Fibroblast of mammary gland (primary cell): Measurements from ENCODE around the gene HES4.
A peak's percentile ranks its signal among the peaks of the same experiment; 100 is the strongest.
"Not testable (repeated sequence)": the region's sequence is repeated elsewhere in the genome, so short reads cannot be mapped to it uniquely, and the experiment has no call there.

Experiments
- DNase-seq: peaks from one replicate; pipeline ENCODE4 v3.0.0-alpha.2; 2010; ENCODE audit warnings: low read depth
- H3K4me3 ChIP-seq: 2 replicates; pipeline ENCODE4 v1.5.1; 2011; ENCODE audit warnings: low read depth, mild to moderate bottlenecking, low read length, moderate library complexity; ENCODE audit not compliant: control insufficient read depth
- CTCF ChIP-seq: conservative IDR thresholded peaks from 2 replicates; pipeline ENCODE4 v1.5.1; 2011; ENCODE audit warnings: low read depth, low read length, inconsistent platforms; ENCODE audit not compliant: control insufficient read depth, insufficient read depth

Gene HES4

GRCh38 chr1:1034439-1034781 lies 34.5 kb upstream of the HES4 start:
- TF ChIP-seq CTCF = no peak
- no peak overlapping the region for H3K4me3 ChIP-seq
- DNase-seq = no peak

GRCh38 chr1:1033731-1034438 lies 34.0 kb upstream of the HES4 start:
- no peak for TF ChIP-seq CTCF
- DNase-seq = no peak
- H3K4me3 ChIP-seq = no peak overlapping the region

- no peak overlapping the region for H3K4me3 ChIP-seq
- DNase-seq = peak; percentile 43
- TF ChIP-seq CTCF = peak; percentile 46
Measured at GRCh38 chr1:1033009-1033587, 33.2 kb upstream of the HES4 start.

- no peak overlapping the region for H3K4me3 ChIP-seq
- no peak for DNase-seq
- TF ChIP-seq CTCF = no peak
Measured at GRCh38 chr1:1032424-1032823, 32.5 kb upstream of the HES4 start.

- H3K4me3 ChIP-seq = no peak overlapping the region
- DNase-seq = no peak
- TF ChIP-seq CTCF = no peak
Measured at GRCh38 chr1:1031659-1032235, 31.9 kb upstream of the HES4 start.

- DNase-seq, H3K4me3 ChIP-seq: not testable (repeated sequence)
Measured at GRCh38 chr1:1030867-1031658, 31.2 kb upstream of the HES4 start.

- TF ChIP-seq CTCF = no peak
- no peak for DNase-seq
- H3K4me3 ChIP-seq = no peak overlapping the region
Measured at GRCh38 chr1:1027791-1028190, 27.9 kb upstream of the HES4 start.
